SH-SY5Y (cell line): Measurements from ENCODE around the gene SFXN5.

Experiments used
- GATA2 ChIP-seq: IDR thresholded peaks from 2 replicates; pipeline ENCODE4 v1.6.1; 2011; ENCODE audit warnings: mild to moderate bottlenecking, low read depth, low read length
- GATA3 ChIP-seq: IDR thresholded peaks from 2 replicates; pipeline ENCODE4 v1.6.1; 2011; ENCODE audit warnings: low read depth, mild to moderate bottlenecking, low read length, moderate library complexity

DNA sequence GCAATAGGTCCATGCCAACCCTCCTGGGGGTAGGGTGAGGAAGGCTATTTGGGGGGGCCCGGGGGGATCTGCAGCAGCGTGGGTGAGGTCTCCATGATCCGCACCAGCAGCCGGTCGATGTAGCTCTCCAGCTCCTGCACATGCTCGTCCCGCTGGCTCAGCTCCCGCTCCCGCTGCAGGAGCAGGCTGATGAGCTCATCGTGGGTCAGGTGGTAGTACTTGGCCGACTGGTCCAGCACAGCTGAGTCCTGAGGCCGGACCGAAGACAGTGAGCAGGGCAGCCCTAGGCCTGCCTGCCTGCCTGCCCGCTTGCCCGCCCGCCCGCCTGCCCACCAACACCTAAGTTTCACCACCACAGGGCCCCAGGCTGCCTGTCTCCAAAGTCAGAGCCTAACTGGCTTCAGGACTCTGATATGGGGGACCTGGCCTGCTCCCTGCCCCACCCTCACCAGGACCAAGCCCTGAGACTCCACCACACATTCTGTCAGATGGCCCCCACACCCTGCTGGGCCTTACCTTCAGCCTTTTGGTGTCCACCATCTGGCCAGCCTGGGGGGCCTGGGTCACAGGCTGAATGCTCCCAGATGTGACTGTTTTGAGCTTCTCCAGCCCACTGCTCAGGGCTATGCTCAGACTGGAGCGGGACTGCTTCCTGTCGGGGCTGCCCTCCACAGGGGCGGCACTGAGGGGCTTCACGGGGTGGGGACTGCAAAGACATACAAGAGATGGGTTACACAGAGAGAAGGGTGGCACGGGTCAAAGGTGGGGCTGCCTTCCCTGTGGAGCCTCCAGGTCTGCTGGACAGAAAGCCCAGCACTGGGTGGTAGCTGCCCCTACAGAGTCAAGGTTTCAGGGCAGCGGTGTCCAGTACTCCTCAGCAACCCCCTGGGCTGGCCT, 4.2 kb upstream of the SFXN5 start:
- TF ChIP-seq GATA2 (no peak), GATA3 (no peak)
